Neural crest cell (in vitro differentiated cells): ENCODE measurements around the gene IFT57. TPM values are rescaled to one million over a fixed set of nuclear protein-coding genes. Genes with fewer than 3 reads are reported as not detected.

Source experiments
- DNase-seq: peaks from one replicate; pipeline ENCODE4 v3.0.0; 2021; ENCODE audit warnings: low read depth, mixed read lengths, low spot score
- H3K27ac Mint-ChIP-seq: one replicate; pipeline ENCODE4 v1.8.0; 2021; ENCODE audit warnings: mild to moderate bottlenecking, mixed read lengths; ENCODE audit not compliant: unreplicated experiment
- H3K27me3 Mint-ChIP-seq: 2 replicates; pipeline ENCODE4 v1.8.0; 2021; ENCODE audit warnings: low read depth, mild to moderate bottlenecking, mixed read lengths
- H3K36me3 Mint-ChIP-seq: 2 replicates; pipeline ENCODE4 v1.8.0; 2021; ENCODE audit warnings: low read depth, mild to moderate bottlenecking, mixed read lengths
- H3K4me1 Mint-ChIP-seq: 2 replicates; pipeline ENCODE4 v1.8.0; 2021; ENCODE audit warnings: mixed read lengths
- H3K4me3 Mint-ChIP-seq: one replicate; pipeline ENCODE4 v1.8.0; 2021; ENCODE audit warnings: mild to moderate bottlenecking, mixed read lengths
- H3K9me3 Mint-ChIP-seq: 2 replicates; pipeline ENCODE4 v1.8.0; 2021; ENCODE audit warnings: mixed read lengths
- CTCF ChIP-seq: fragments of 200-600 bp; sonication (generic); conservative IDR thresholded peaks from 2 replicates; pipeline ENCODE4 v1.5.0; 2021; ENCODE audit warnings: antibody characterized with exemption, mild to moderate bottlenecking
- total RNA-seq: library from RNA; stranded (reverse); gene quantifications from 2 replicates; pipeline ENCODE4 v1.2.1, GENCODE V29; 2021

IFT57 gene
- total RNA-seq, 1 donor from 2014 or later: 47.6 TPM

GRCh38 chr3:108189440-108189839 is 32.8 kb downstream of the IFT57 start:
- H3K27ac Mint-ChIP-seq: no peak overlapping the region
- no peak for TF ChIP-seq CTCF
- peaks cover 33% of the 10 kb centered on the region for H3K36me3 Mint-ChIP-seq
- DNase-seq: no peak
- peaks cover 3% of the 10 kb centered on the region for H3K9me3 Mint-ChIP-seq
- no peaks in the 10 kb centered on the region for H3K27me3 Mint-ChIP-seq
- H3K4me3 Mint-ChIP-seq: no peak overlapping the region
- no peaks in the 10 kb centered on the region for H3K4me1 Mint-ChIP-seq

GRCh38 chr3:108185536-108185935 is 36.7 kb downstream of the IFT57 start:
- peaks cover 25% of the 10 kb centered on the region for H3K36me3 Mint-ChIP-seq
- TF ChIP-seq CTCF: no peak

GRCh38 chr3:108184824-108185223 is 37.4 kb downstream of the IFT57 start:
- Mint-ChIP-seq H3K36me3 (peaks cover 18% of the 10 kb centered on the region), H3K4me1 (no peaks in the 10 kb centered on the region), H3K27ac (no peak overlapping the region), H3K9me3 (peaks cover 3% of the 10 kb centered on the region), H3K27me3 (no peaks in the 10 kb centered on the region), H3K4me3 (no peak overlapping the region)
- no peak for DNase-seq
- TF ChIP-seq CTCF: no peak

More at GRCh38 chr3:108185536-108185935, 36.7 kb downstream of the IFT57 start:
- no peak overlapping the region for H3K4me3 Mint-ChIP-seq
- H3K9me3 Mint-ChIP-seq: peaks cover 3% of the 10 kb centered on the region
- no peak overlapping the region for H3K27ac Mint-ChIP-seq
- no peaks in the 10 kb centered on the region for H3K4me1 Mint-ChIP-seq
- H3K27me3 Mint-ChIP-seq: no peaks in the 10 kb centered on the region
- no peak for DNase-seq

- TF ChIP-seq CTCF: no peak
- H3K27ac Mint-ChIP-seq: no peak overlapping the region
- no peak for DNase-seq
- H3K27me3 Mint-ChIP-seq: no peaks in the 10 kb centered on the region
- no peak overlapping the region for H3K4me3 Mint-ChIP-seq
- H3K36me3 Mint-ChIP-seq: peaks cover 15% of the 10 kb centered on the region
- no peaks in the 10 kb centered on the region for H3K4me1 Mint-ChIP-seq
- H3K9me3 Mint-ChIP-seq: peaks cover 3% of the 10 kb centered on the region
These were observed 38.3 kb downstream of the IFT57 start for GRCh38 chr3:108183971-108184370.

- H3K9me3 Mint-ChIP-seq: peaks cover 3% of the 10 kb centered on the region
These were observed 39.0 kb downstream of the IFT57 start for GRCh38 chr3:108183181-108183580.

More at GRCh38 chr3:108183181-108183580, 39.0 kb downstream of the IFT57 start:
- H3K4me3 Mint-ChIP-seq: no peak overlapping the region
- no peak for DNase-seq
- H3K36me3 Mint-ChIP-seq: peaks cover 15% of the 10 kb centered on the region
- TF ChIP-seq CTCF: no peak
- no peak overlapping the region for H3K27ac Mint-ChIP-seq
- no peaks in the 10 kb centered on the region for H3K27me3 Mint-ChIP-seq
- H3K4me1 Mint-ChIP-seq: no peaks in the 10 kb centered on the region
